ENCODE measurements around the gene OR2L13.
"Not testable (repeated sequence)": the region's sequence is repeated elsewhere in the genome, so short reads cannot be mapped to it uniquely, and the experiment has no call there.

OR2L13 gene

GRCh38 chr1:248094884-248095283 lies at the start of gene OR2L13:
Gene OR2L13 (plus strand): TSS chr1:248095184. CDS start chr1:248099376, 4,192 bp downstream.
- no peak for DNase-seq

GRCh38 chr1:248045209-248045608 lies 49.8 kb upstream of the OR2L13 start:
- DNase-seq, result no peak

GRCh38 chr1:248046536-248046935 lies 48.4 kb upstream of the OR2L13 start, which contains the start of gene OR2L3:
Gene OR2L3 (plus strand): TSS chr1:248046836. CDS start chr1:248060682, 13,846 bp downstream.
- no peak for DNase-seq

GRCh38 chr1:248047008-248047407 lies 48.0 kb upstream of the OR2L13 start:
- no peak for DNase-seq

GRCh38 chr1:248054671-248055070 lies 40.3 kb upstream of the OR2L13 start:
- no peak for DNase-seq

- no peak for DNase-seq
Observed at GRCh38 chr1:248055261-248055660, 39.7 kb upstream of the OR2L13 start.

- no peak for DNase-seq
Observed at GRCh38 chr1:248065071-248065470, 29.9 kb upstream of the OR2L13 start.

- no peak for DNase-seq
Observed at GRCh38 chr1:248065604-248066003, 29.4 kb upstream of the OR2L13 start.

- not testable (repeated sequence) for DNase-seq
Observed at GRCh38 chr1:248083864-248084263, 11.1 kb upstream of the OR2L13 start.

GRCh38 chr1:248098529-248098928 lies 3.5 kb downstream of the OR2L13 start:
- DNase-seq, result no peak

- no peak for DNase-seq
Observed at GRCh38 chr1:248102847-248103246, 7.9 kb downstream of the OR2L13 start.

GRCh38 chr1:248111157-248111556 lies 16.2 kb downstream of the OR2L13 start:
- no peak for DNase-seq

GRCh38 chr1:248114890-248115289 lies 19.9 kb downstream of the OR2L13 start:
- no peak for DNase-seq

- no peak for DNase-seq
Observed at GRCh38 chr1:248127653-248128052, 32.7 kb downstream of the OR2L13 start.

- DNase-seq, result no peak
Observed at GRCh38 chr1:248136811-248137210, 41.8 kb downstream of the OR2L13 start.

- DNase-seq, result no peak
Observed at GRCh38 chr1:248140846-248141245, 45.9 kb downstream of the OR2L13 start.

- no peak for DNase-seq
Observed at GRCh38 chr1:248143311-248143710, 48.3 kb downstream of the OR2L13 start.

- no peak for DNase-seq
Observed at GRCh38 chr1:248144513-248145198, 49.7 kb downstream of the OR2L13 start, which contains the start of gene OR2M5. Gene OR2M5 (plus strand): TSS chr1:248145148. CDS start chr1:248145148, 0 bp downstream.
